ENCODE results near the gene LSR.
"Not testable (repeated sequence)": the region's sequence is repeated elsewhere in the genome, so short reads cannot be mapped to it uniquely, and the experiment has no call there.

The LSR gene

GRCh38 chr19:35267818-35268535 lies 19.2 kb downstream of the LSR start:
- no peak for DNase-seq (ENCODE audit: low read depth)

DNA sequence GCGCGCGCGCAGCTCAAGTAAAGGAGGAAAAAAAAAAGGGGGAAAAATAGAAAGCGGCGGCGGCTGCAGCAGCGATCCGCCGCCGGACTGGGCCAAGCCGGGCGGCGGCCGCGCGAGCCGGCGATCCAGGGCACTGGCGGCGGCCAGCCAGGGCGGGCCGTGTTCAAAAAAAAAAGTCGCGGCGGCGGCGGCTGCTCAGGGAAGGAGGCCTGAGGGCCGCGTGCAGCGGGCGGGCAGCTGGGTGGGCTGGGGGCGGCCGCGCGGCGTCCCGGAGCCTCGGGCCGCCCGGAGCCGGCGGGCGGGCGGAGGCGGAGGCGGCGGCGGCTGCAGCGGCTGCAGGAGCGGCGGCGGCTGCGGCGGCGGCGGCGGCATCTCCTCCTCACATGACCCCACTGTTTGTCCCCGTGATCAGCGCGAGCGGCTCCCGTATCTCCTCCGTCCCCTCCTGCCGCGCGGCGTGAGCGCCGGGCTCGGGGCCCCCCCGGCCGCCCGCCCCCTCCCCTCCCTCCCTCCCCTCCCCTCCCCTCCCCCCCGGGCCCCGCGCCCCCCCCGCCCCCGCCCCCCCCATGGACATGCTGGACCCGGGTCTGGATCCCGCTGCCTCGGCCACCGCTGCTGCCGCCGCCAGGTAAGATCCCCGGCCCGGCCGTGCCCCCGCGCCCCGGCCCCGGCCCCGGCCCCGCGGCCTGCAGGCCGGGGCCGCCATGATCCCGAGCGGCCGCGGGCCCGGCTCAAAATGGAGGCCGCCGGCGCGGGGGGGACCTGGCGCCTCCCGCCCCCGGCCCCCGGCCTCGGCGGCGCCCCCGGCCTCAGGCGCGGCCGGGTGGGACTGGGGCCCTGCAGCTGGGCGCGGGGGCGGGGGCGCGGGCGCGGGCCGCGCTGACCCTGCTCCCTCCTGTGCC lies 20.0 kb downstream of the LSR start, which contains the start of gene USF2:
TSS of gene USF2 (plus strand) at position 427 of the 902 bp plus-strand sequence. CDS start at position 567, 140 bp downstream.
- no peak for DNase-seq (ENCODE audit: low read depth)

DNA sequence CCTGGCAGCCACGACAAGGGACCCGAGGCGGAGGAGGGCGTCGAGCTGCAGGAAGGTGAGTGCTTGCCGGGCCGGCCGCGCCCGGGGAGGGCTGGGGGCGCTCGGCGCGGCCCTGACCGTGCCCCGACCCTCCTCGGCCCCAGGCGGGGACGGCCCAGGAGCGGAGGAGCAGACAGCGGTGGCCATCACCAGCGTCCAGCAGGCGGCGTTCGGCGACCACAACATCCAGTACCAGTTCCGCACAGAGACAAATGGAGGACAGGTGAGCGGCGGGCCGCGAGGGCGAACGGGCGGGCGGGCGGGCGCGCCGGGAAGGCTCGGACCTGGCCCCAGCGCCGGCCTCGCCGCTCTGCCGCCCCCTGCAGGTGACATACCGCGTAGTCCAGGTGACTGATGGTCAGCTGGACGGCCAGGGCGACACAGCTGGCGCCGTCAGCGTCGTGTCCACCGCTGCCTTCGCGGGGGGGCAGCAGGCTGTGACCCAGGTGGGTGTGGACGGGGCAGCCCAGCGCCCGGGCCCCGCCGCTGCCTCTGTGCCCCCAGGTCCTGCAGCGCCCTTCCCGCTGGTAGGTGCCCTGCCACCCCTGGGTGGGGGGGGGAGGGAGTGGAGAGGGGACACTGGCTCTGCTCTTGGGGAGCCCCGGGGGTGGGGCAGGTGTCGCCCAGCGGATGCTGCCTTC lies 20.8 kb downstream of the LSR start:
- DNase-seq (ENCODE audit: low read depth): peak; percentile 47

DNA sequence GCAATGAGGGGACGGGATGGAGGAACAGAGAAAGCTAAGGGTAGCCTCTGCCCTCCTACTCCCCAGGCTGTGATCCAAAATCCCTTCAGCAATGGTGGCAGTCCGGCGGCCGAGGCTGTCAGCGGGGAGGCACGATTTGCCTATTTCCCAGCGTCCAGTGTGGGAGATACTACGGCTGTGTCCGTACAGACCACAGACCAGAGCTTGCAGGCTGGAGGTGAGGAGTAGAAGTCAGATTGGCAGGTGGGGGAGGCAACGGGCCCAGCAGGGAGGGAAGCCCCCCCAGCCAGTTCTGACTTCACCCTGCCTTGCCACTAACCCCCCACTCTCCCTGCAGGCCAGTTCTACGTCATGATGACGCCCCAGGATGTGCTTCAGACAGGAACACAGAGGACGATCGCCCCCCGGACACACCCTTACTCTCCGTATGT lies 21.6 kb downstream of the LSR start:
- no peak for DNase-seq (ENCODE audit: low read depth)

DNA sequence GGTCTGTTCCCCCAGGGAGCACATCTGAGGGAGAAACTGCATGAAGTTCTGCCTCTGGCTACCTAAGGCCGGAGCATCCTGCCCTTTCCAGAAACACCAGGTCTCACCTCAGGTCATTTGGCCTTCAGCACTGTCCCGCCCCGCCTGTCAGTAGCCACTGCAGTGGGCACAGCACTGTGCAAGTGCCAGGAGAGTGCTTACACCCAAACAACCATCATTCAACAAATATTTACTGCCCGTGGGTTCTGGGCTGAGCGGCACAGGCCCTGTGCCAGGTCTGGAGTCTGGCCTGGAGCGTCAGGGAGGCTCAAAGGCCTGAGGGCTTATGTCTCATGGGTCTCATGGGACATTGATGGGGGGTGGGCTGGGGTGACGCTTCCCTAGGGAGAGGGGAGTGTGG lies 22.7 kb downstream of the LSR start:
- DNase-seq (ENCODE audit: low read depth): no peak

DNA sequence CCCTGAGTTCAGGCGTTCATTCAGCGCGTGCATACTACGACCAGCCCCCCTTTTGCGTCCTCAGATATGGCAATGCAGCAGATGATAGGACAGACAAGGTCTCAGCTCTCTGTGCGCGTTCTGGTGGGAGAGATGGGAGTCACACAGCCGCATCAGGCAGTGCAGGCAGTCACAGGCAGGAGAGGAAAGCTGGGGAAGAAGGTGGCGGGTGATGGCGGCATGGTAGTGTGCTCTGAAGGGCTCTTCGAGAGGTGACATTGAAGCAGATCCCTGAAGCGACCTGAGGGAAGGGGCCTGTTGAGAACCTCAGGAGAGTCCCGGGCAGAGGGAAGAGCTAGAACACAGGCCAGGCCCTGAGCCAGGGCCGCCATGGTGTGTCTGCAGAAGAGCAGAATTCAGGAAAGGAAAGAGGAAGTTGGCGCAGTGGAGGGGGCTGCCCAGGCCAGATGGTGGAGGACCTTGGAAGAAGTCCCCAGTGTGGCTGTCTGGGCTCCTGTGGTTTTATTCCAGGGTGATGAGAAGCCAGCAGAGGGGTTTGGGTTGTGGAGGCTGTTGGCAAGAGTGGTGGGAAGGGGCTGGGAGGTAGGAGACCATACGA lies 23.4 kb downstream of the LSR start:
- DNase-seq (ENCODE audit: low read depth): no peak

DNA sequence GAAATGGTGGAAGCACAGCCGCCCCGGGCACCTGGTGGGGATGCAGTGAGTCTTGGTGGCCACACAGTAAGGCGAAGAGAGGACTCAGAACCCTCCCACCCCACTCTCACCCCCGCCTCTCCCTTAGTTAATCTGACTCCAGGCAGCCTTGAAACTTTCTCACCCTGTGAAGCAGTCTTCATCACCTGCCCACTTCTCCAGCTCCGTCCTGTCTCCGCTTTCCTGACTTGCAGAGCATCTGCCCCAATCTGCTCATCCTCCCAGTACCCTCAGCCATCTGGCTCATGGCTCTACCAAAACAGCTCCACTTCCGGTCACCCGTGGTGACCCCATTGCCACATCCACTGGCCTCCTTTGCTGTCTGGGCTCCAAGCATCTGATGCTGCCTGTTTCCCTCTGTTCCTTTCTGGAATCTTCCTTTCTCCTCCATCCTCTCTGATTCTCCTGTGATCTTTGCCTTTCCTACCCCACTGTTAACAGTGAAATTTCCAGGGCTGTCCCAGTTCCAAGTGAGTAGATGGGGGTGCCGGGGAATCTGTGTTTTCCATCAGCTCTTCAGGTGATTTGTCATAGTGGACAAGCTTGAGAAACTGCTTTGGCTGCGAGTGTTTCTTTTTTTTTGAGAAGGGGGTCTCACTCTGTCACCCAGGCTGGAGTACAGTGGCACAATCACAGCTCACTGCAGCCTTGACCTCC lies 24.3 kb downstream of the LSR start:
- no peak for DNase-seq (ENCODE audit: low read depth)

DNA sequence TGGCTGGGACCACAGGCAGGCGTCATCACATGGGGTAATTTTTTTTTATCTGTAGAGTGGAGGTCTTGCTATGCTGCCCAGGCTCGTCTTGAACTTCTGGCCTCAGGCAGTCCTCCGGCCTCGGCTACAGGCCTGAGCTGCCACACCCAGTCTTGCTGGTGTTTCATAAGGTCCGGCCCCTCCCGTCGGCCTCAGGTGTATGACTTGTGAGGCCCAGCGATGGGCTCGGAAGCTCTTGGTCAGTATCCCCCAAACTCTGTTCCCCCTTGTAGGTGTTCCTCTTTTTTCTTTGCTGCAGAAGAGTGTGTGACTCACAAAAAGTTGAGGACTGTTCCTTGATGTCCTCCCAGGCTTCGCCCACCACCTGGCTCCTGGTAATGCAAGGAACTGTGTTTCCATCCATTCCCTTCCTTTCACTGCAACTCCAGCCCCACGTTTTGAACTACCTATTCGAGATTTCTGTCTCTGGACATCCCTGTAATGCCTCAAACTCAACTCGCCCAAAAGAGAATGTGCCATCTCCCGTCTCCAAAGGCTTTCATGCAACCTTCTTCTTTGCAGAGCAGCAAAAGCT lies 25.0 kb downstream of the LSR start:
- DNase-seq (ENCODE audit: low read depth): no peak

DNA sequence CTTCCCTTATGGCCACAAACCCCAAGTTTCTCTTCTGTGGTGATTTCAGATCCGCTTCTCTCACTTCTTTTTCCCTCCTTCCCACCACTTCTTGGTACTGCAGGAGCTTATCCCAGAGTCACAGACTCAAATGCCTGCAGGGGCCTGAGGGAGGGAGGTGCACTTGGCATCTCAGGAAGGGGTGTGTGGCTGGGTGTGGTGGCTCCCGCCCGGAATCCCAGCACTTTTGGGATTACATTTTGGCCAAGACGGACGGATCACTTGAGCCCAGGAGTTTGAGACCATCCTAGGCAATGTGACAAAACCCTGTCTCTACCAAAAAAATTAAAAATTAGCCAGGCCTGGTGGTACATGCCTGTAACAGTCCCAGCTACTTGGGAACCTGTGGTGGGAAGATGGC lies 25.5 kb downstream of the LSR start:
- DNase-seq (ENCODE audit: low read depth): no peak

- no peak for DNase-seq (ENCODE audit: low read depth)
Observed at GRCh38 chr19:35276706-35277281, 28.0 kb downstream of the LSR start.

GRCh38 chr19:35278578-35279284 lies 29.9 kb downstream of the LSR start:
- DNase-seq (ENCODE audit: low read depth): no peak

DNA sequence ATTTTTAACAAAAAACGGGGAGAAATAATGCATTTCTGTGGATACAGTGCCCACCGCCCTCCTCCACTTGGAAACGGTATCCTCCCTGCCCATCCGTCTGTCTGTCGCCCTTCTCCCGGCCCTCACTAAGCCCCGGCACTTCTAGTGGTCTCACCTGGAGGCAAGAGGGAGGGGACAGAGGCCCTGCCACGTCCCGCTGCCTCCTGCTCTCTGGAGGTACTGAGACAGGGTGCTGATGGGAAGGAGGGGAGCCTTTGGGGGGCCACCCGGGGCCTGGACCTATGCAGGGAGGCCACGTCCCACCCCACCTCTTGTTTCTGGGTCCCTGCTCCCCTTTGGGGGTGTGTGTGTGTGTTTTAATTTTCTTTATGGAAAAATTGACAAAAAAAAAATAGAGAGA lies 30.6 kb downstream of the LSR start:
- no peak for DNase-seq (ENCODE audit: low read depth)

DNA sequence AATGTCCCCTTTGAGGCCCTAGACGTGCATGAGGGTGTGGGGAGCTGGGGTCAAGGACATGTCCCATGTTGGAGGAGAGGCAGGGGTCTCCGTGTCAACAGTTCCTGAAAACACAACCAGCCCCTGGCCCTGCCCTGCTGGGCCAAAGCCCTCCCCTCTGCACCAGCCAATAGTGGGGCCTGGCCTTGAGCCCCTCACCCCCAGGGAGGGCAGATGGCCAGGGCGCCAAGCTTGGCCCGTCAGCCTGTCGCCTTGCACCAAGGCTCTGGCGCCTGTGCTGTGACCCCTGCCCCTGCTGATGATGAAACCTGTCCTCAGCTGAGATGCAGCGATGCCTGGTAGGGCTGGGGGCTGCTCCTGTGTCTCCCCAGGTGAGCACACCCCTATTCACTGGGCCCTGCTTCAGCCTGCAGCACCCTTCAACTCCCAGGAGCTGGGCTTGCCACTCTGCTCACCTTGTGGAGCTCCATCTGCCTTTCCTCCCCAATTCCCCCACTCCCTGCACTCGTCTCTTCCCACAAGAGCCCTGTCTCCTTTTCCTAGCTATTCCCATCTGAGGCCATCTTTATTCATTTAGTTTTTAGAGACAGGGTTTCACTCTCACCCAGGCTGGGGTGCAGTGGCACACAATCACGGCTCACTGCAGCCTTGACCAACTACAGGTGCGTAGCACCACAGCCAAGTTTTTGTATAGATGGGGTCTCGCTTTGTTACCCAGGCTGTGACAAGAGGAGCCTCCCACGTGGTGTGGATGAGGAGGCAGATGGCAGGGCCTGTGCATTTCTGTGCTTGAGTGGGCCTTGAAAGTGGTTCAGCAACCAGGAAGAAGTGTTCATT lies 31.4 kb downstream of the LSR start:
- DNase-seq (ENCODE audit: low read depth): no peak

- DNase-seq (ENCODE audit: low read depth): no peak
Observed at GRCh38 chr19:35281303-35281702, 32.5 kb downstream of the LSR start.

DNA sequence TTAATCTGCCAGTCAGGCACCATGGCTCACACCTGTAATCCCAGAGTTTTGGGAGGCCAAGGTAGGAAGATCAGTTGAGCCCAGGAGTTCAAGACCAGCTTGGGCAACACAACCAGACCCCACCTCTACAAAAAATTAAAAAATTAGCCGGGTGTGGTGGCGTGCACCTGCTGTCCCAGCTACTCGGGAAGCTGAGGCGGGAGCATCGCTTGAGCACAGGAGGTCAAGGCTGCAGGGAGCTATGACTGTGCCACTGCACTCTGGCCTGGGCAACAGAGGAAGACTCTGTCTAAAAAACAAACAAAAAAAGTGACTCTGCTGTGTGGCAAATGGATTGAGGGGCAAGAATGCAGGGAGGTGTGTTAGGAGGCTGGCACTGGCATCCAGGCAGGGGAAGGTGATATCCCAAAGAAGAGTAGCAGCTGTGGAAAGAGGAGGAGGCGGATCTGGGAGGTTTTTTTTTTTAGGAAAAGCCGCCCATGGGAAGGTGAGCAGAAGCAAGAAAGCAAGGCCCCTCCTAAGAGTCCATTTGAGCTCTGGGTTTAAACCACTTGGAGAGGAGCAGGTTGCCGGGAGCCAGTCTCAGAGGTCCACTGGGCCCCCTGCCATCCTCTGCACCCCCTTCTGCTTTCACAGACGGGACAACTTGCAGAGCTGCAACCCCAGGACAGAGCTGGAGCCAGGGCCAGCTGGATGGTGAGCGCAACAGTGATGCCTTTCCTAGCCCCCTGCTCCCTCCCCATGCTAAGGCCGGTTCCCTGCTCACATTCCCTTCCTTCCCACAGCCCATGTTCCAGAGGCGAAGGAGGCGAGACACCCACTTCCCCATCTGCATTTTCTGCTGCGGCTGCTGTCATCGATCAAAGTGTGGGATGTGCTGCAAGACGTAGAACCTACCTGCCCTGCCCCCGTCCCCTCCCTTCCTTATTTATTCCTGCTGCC lies 35.6 kb downstream of the LSR start:
- no peak for DNase-seq (ENCODE audit: low read depth)

- DNase-seq (ENCODE audit: low read depth): no peak
Observed at GRCh38 chr19:35285095-35285449, 36.3 kb downstream of the LSR start.

DNA sequence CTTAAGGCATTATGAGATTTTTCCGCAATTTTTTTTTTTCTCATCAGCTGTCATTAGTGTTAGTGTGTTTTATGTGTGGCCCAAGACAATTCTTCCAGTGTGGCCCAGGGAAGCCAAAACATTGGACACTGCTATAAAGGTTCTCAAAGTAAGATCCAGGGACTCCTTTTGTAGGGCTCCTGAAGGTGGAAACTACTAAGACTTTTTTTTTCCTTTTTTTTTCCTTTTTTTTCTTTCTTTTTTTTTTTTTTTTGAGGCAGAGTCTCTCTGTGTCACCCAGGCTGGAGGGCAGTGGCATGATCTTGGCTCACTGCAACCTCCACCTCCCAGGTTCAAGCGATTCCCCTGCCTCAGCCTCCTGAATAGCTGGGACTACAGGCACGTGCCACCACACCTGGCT lies 36.7 kb downstream of the LSR start:
- DNase-seq (ENCODE audit: low read depth): not testable (repeated sequence)

- not testable (repeated sequence) for DNase-seq (ENCODE audit: low read depth)
Observed at GRCh38 chr19:35286101-35286500, 37.3 kb downstream of the LSR start.
